ENCODE results near the gene GNAI3. TPM values are rescaled to one million over a fixed set of nuclear protein-coding genes. Genes with fewer than 3 reads are reported as not detected.

Gene GNAI3
- total RNA-seq, 2 experiments from 2014 or later, result 8.4 TPM

- no peak for DNase-seq
- Mint-ChIP-seq H3K27ac (no peak overlapping the region), H3K36me3 (peaks cover 9% of the 10 kb centered on the region), H3K27me3 (no peaks in the 10 kb centered on the region), H3K9me3 (no peaks in the 10 kb centered on the region), H3K4me3 (no peak overlapping the region), H3K4me1 (no peaks in the 10 kb centered on the region)
Observed at GRCh38 chr1:109586055-109586454, 37.6 kb downstream of the GNAI3 start.

- H3K27ac Mint-ChIP-seq, result no peak overlapping the region
- H3K4me3 Mint-ChIP-seq, result no peak overlapping the region
- H3K36me3 Mint-ChIP-seq, result peaks cover 17% of the 10 kb centered on the region
- no peak for DNase-seq
- no peaks in the 10 kb centered on the region for H3K9me3 Mint-ChIP-seq
- H3K27me3 Mint-ChIP-seq, result no peaks in the 10 kb centered on the region
- no peaks in the 10 kb centered on the region for H3K4me1 Mint-ChIP-seq
Observed at GRCh38 chr1:109589177-109589576, 40.8 kb downstream of the GNAI3 start.

- no peak overlapping the region for H3K4me3 Mint-ChIP-seq
- DNase-seq, result no peak
- no peaks in the 10 kb centered on the region for H3K27me3 Mint-ChIP-seq
- H3K36me3 Mint-ChIP-seq, result peaks cover 17% of the 10 kb centered on the region
- H3K9me3 Mint-ChIP-seq, result no peaks in the 10 kb centered on the region
- H3K27ac Mint-ChIP-seq, result no peak overlapping the region
- no peaks in the 10 kb centered on the region for H3K4me1 Mint-ChIP-seq
Observed at GRCh38 chr1:109589679-109590078, 41.3 kb downstream of the GNAI3 start.

- H3K27me3 Mint-ChIP-seq, result no peaks in the 10 kb centered on the region
- H3K4me1 Mint-ChIP-seq, result peaks cover 2% of the 10 kb centered on the region
- H3K27ac Mint-ChIP-seq, result no peak overlapping the region
- no peak overlapping the region for H3K4me3 Mint-ChIP-seq
- peaks cover 21% of the 10 kb centered on the region for H3K36me3 Mint-ChIP-seq
- no peak for DNase-seq
- no peaks in the 10 kb centered on the region for H3K9me3 Mint-ChIP-seq
Observed at GRCh38 chr1:109592916-109593315, 44.5 kb downstream of the GNAI3 start.

GRCh38 chr1:109595531-109595930 lies 47.1 kb downstream of the GNAI3 start:
- DNase-seq, result no peak
- H3K4me1 Mint-ChIP-seq, result peaks cover 2% of the 10 kb centered on the region
- no peaks in the 10 kb centered on the region for H3K9me3 Mint-ChIP-seq
- peaks cover 15% of the 10 kb centered on the region for H3K36me3 Mint-ChIP-seq
- no peaks in the 10 kb centered on the region for H3K27me3 Mint-ChIP-seq
- no peak overlapping the region for H3K4me3 Mint-ChIP-seq
- H3K27ac Mint-ChIP-seq, result no peak overlapping the region

- no peak overlapping the region for H3K4me3 Mint-ChIP-seq
- H3K4me1 Mint-ChIP-seq, result peaks cover 10% of the 10 kb centered on the region
- H3K9me3 Mint-ChIP-seq, result no peaks in the 10 kb centered on the region
- no peak overlapping the region for H3K27ac Mint-ChIP-seq
- H3K27me3 Mint-ChIP-seq, result no peaks in the 10 kb centered on the region
- no peak for DNase-seq
- peaks cover 11% of the 10 kb centered on the region for H3K36me3 Mint-ChIP-seq
Observed at GRCh38 chr1:109598156-109598555, 49.7 kb downstream of the GNAI3 start.

- peaks cover 8% of the 10 kb centered on the region for H3K36me3 Mint-ChIP-seq
- H3K4me1 Mint-ChIP-seq, result peaks cover 14% of the 10 kb centered on the region
- DNase-seq, result no peak
- no peaks in the 10 kb centered on the region for H3K9me3 Mint-ChIP-seq
- H3K4me3 Mint-ChIP-seq, result no peak overlapping the region
- no peaks in the 10 kb centered on the region for H3K27me3 Mint-ChIP-seq
- no peak overlapping the region for H3K27ac Mint-ChIP-seq
Observed at GRCh38 chr1:109598655-109599054, 50.2 kb downstream of the GNAI3 start.

GRCh38 chr1:109603229-109603628 lies 54.8 kb downstream of the GNAI3 start:
- Mint-ChIP-seq H3K27me3 (no peaks in the 10 kb centered on the region), H3K27ac (no peak overlapping the region), H3K4me3 (no peak overlapping the region), H3K4me1 (peaks cover 14% of the 10 kb centered on the region), H3K9me3 (no peaks in the 10 kb centered on the region), H3K36me3 (no peaks in the 10 kb centered on the region)
- no peak for DNase-seq

- Mint-ChIP-seq H3K4me3 (no peak overlapping the region), H3K27ac (no peak overlapping the region), H3K27me3 (no peaks in the 10 kb centered on the region), H3K4me1 (peaks cover 14% of the 10 kb centered on the region), H3K9me3 (no peaks in the 10 kb centered on the region), H3K36me3 (no peaks in the 10 kb centered on the region)
- DNase-seq, result no peak
Observed at GRCh38 chr1:109605381-109605780, 57.0 kb downstream of the GNAI3 start.

- H3K27me3 Mint-ChIP-seq, result no peaks in the 10 kb centered on the region
- no peaks in the 10 kb centered on the region for H3K36me3 Mint-ChIP-seq
- H3K27ac Mint-ChIP-seq, result no peak overlapping the region
- no peaks in the 10 kb centered on the region for H3K4me1 Mint-ChIP-seq
- H3K4me3 Mint-ChIP-seq, result no peak overlapping the region
- no peaks in the 10 kb centered on the region for H3K9me3 Mint-ChIP-seq
- no peak for DNase-seq
Observed at GRCh38 chr1:109609881-109610280, 61.5 kb downstream of the GNAI3 start.

GRCh38 chr1:109610609-109611307 lies 62.3 kb downstream of the GNAI3 start:
- no peak overlapping the region for H3K27ac Mint-ChIP-seq
- no peaks in the 10 kb centered on the region for H3K36me3 Mint-ChIP-seq
- H3K4me3 Mint-ChIP-seq, result no peak overlapping the region
- DNase-seq, result no peak
- no peaks in the 10 kb centered on the region for H3K9me3 Mint-ChIP-seq
- no peaks in the 10 kb centered on the region for H3K27me3 Mint-ChIP-seq
- H3K4me1 Mint-ChIP-seq, result peaks cover 1% of the 10 kb centered on the region

GRCh38 chr1:109611308-109611990 lies 63.0 kb downstream of the GNAI3 start:
- no peaks in the 10 kb centered on the region for H3K27me3 Mint-ChIP-seq
- no peaks in the 10 kb centered on the region for H3K9me3 Mint-ChIP-seq
- H3K27ac Mint-ChIP-seq, result no peak overlapping the region
- H3K36me3 Mint-ChIP-seq, result no peaks in the 10 kb centered on the region
- peaks cover 7% of the 10 kb centered on the region for H3K4me1 Mint-ChIP-seq
- DNase-seq, result no peak
- no peak overlapping the region for H3K4me3 Mint-ChIP-seq

GRCh38 chr1:109613361-109614147 lies 65.1 kb downstream of the GNAI3 start:
- Mint-ChIP-seq H3K36me3 (peaks cover 1% of the 10 kb centered on the region), H3K9me3 (no peaks in the 10 kb centered on the region), H3K4me3 (no peak overlapping the region), H3K27me3 (no peaks in the 10 kb centered on the region), H3K27ac (no peak overlapping the region), H3K4me1 (peaks cover 20% of the 10 kb centered on the region)
- DNase-seq, result no peak

- H3K9me3 Mint-ChIP-seq, result no peaks in the 10 kb centered on the region
- no peak overlapping the region for H3K4me3 Mint-ChIP-seq
- peaks cover 3% of the 10 kb centered on the region for H3K36me3 Mint-ChIP-seq
- peaks cover 25% of the 10 kb centered on the region for H3K4me1 Mint-ChIP-seq
- DNase-seq, result no peak
- no peak overlapping the region for H3K27ac Mint-ChIP-seq
- no peaks in the 10 kb centered on the region for H3K27me3 Mint-ChIP-seq
Observed at GRCh38 chr1:109615879-109616278, 67.5 kb downstream of the GNAI3 start.

GRCh38 chr1:109616391-109616790 lies 68.0 kb downstream of the GNAI3 start:
- Mint-ChIP-seq H3K36me3 (peaks cover 3% of the 10 kb centered on the region), H3K4me3 (no peak overlapping the region), H3K27me3 (no peaks in the 10 kb centered on the region), H3K4me1 (peaks cover 27% of the 10 kb centered on the region), H3K9me3 (no peaks in the 10 kb centered on the region), H3K27ac (no peak overlapping the region)
- no peak for DNase-seq

All from activated naive CD8-positive, alpha-beta T cell treated with anti-CD3 and anti-CD28 coated beads for 36 hours (primary cell).